ENCODE measurements around the gene CTDSPL. TPM values are rescaled to one million over a fixed set of nuclear protein-coding genes. Genes with fewer than 3 reads are reported as not detected.

CTDSPL gene
- total and polyA plus RNA-seq, 2 of the 8 experiments (the other 6 are each of a cell fraction or from before 2014, with no cell fraction given), result 20.3 to 42.2 TPM

GRCh38 chr3:37864904-37865303 lies 3.2 kb downstream of the CTDSPL start (continued):
- TF ChIP-seq SP2 (IDR thresholded peaks at IDR 0.05; ENCODE audit: low read length), result no peak
- TF ChIP-seq JUN (IDR thresholded peaks at IDR 0.05; ENCODE audit: low read depth, low read length), result no peak
- no peak for TF ChIP-seq KDM4A (IDR thresholded peaks at IDR 0.05; ENCODE audit: low read depth, low read length, severe bottlenecking)
- no peak for TF ChIP-seq EZH2 (IDR thresholded peaks at IDR 0.05; ENCODE audit: low read depth, low read length, severe bottlenecking)
- TF ChIP-seq ASH2L (IDR thresholded peaks at IDR 0.05; ENCODE audit: low read length), result no peak
- TF ChIP-seq, protein P1, sequence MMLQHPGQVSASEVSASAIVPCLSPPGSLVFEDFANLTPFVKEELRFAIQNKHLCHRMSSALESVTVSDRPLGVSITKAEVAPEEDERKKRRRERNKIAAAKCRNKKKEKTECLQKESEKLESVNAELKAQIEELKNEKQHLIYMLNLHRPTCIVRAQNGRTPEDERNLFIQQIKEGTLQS (IDR thresholded peaks at IDR 0.05; ENCODE audit: insufficient read depth, low read depth, low read length), result no peak
